ENCODE data around the gene BPHL. TPM values are rescaled to one million over a fixed set of nuclear protein-coding genes. Genes with fewer than 3 reads are reported as not detected.
A peak's percentile ranks its signal among the peaks of the same experiment; 100 is the strongest.
"Not testable (repeated sequence)": the region's sequence is repeated elsewhere in the genome, so short reads cannot be mapped to it uniquely, and the experiment has no call there.

The BPHL gene
- total RNA-seq, 3 donors from 2014 or later: 3.5 to 6.1 (median 4.5) TPM

- not testable (repeated sequence) for H3K36me3 Mint-ChIP-seq (ENCODE audit: insufficient read depth); ATAC-seq; H3K4me3 Mint-ChIP-seq; H3K4me1 Mint-ChIP-seq (ENCODE audit: low read depth); H3K9me3 Mint-ChIP-seq; DNase-seq
- peaks cover 11% of the 10 kb centered on the region for H3K27me3 Mint-ChIP-seq (ENCODE audit: low read depth)
Measured at GRCh38 chr6:3171313-3172175, 53.0 kb downstream of the BPHL start.

GRCh38 chr6:3172789-3173188, 54.3 kb downstream of the BPHL start:
- not testable (repeated sequence) for H3K4me3 Mint-ChIP-seq; ATAC-seq; H3K27me3 Mint-ChIP-seq (ENCODE audit: low read depth); H3K36me3 Mint-ChIP-seq (ENCODE audit: insufficient read depth); DNase-seq; H3K9me3 Mint-ChIP-seq; H3K4me1 Mint-ChIP-seq (ENCODE audit: low read depth)

GRCh38 chr6:3173636-3174089, 55.2 kb downstream of the BPHL start:
- not testable (repeated sequence) for H3K9me3 Mint-ChIP-seq; ATAC-seq; H3K4me1 Mint-ChIP-seq (ENCODE audit: low read depth); DNase-seq; H3K36me3 Mint-ChIP-seq (ENCODE audit: insufficient read depth); H3K4me3 Mint-ChIP-seq; H3K27me3 Mint-ChIP-seq (ENCODE audit: low read depth)

- no peak for DNase-seq
- no peaks in the 10 kb centered on the region for H3K9me3 Mint-ChIP-seq
- no peak for ATAC-seq
Measured at GRCh38 chr6:3175715-3176402, 57.3 kb downstream of the BPHL start.

GRCh38 chr6:3176562-3177355, 58.2 kb downstream of the BPHL start:
- peak; percentile 77 to 90 for ATAC-seq
- DNase-seq: peak; percentile 44
- H3K27me3 Mint-ChIP-seq (ENCODE audit: low read depth): peaks cover 5% of the 10 kb centered on the region
- no peaks in the 10 kb centered on the region for H3K36me3 Mint-ChIP-seq (ENCODE audit: insufficient read depth)
- no peaks in the 10 kb centered on the region for H3K9me3 Mint-ChIP-seq
- H3K4me3 Mint-ChIP-seq: no peak overlapping the region
- H3K4me1 Mint-ChIP-seq (ENCODE audit: low read depth): peaks cover 4% of the 10 kb centered on the region

More at GRCh38 chr6:3175715-3176402, 57.3 kb downstream of the BPHL start:
- no peaks in the 10 kb centered on the region for H3K36me3 Mint-ChIP-seq (ENCODE audit: insufficient read depth)
- H3K27me3 Mint-ChIP-seq (ENCODE audit: low read depth): peaks cover 5% of the 10 kb centered on the region
- H3K4me1 Mint-ChIP-seq (ENCODE audit: low read depth): peaks cover 4% of the 10 kb centered on the region
- H3K4me3 Mint-ChIP-seq: no peak overlapping the region

GRCh38 chr6:3178666-3179065, 60.2 kb downstream of the BPHL start:
- ATAC-seq; H3K36me3 Mint-ChIP-seq (ENCODE audit: insufficient read depth); H3K27me3 Mint-ChIP-seq (ENCODE audit: low read depth); H3K4me1 Mint-ChIP-seq (ENCODE audit: low read depth); DNase-seq; H3K4me3 Mint-ChIP-seq; H3K9me3 Mint-ChIP-seq: not testable (repeated sequence)

- H3K4me1 Mint-ChIP-seq (ENCODE audit: low read depth); H3K27me3 Mint-ChIP-seq (ENCODE audit: low read depth); H3K9me3 Mint-ChIP-seq; H3K36me3 Mint-ChIP-seq (ENCODE audit: insufficient read depth); ATAC-seq; DNase-seq: not testable (repeated sequence)
- H3K4me3 Mint-ChIP-seq: peak overlapping the region; percentile 64
Measured at GRCh38 chr6:3179945-3180344, 61.4 kb downstream of the BPHL start.

- Mint-ChIP-seq H3K4me3 (no peak overlapping the region), H3K27me3 (ENCODE audit: low read depth) (peaks cover 13% of the 10 kb centered on the region), H3K36me3 (ENCODE audit: insufficient read depth) (no peaks in the 10 kb centered on the region), H3K9me3 (no peaks in the 10 kb centered on the region), H3K4me1 (ENCODE audit: low read depth) (peaks cover 4% of the 10 kb centered on the region)
- DNase-seq (no peak), ATAC-seq (no peak)
Measured at GRCh38 chr6:3181105-3181504, 62.6 kb downstream of the BPHL start.

GRCh38 chr6:3183066-3183465, 64.6 kb downstream of the BPHL start:
- DNase-seq (no peak), ATAC-seq (no peak)
- no peaks in the 10 kb centered on the region for H3K36me3 Mint-ChIP-seq (ENCODE audit: insufficient read depth)
- peaks cover 2% of the 10 kb centered on the region for H3K4me1 Mint-ChIP-seq (ENCODE audit: low read depth)
- H3K27me3 Mint-ChIP-seq (ENCODE audit: low read depth): peaks cover 19% of the 10 kb centered on the region
- no peaks in the 10 kb centered on the region for H3K9me3 Mint-ChIP-seq
- no peak overlapping the region for H3K4me3 Mint-ChIP-seq

GRCh38 chr6:3186974-3187382, 68.5 kb downstream of the BPHL start:
- ATAC-seq (no peak), DNase-seq (no peak)
- Mint-ChIP-seq H3K4me1 (ENCODE audit: low read depth) (no peaks in the 10 kb centered on the region), H3K36me3 (ENCODE audit: insufficient read depth) (no peaks in the 10 kb centered on the region), H3K27me3 (ENCODE audit: low read depth) (peaks cover 19% of the 10 kb centered on the region), H3K9me3 (no peaks in the 10 kb centered on the region), H3K4me3 (no peak overlapping the region)

- Mint-ChIP-seq H3K9me3 (no peaks in the 10 kb centered on the region), H3K4me3 (no peak overlapping the region), H3K36me3 (ENCODE audit: insufficient read depth) (no peaks in the 10 kb centered on the region), H3K4me1 (ENCODE audit: low read depth) (no peaks in the 10 kb centered on the region), H3K27me3 (ENCODE audit: low read depth) (peaks cover 19% of the 10 kb centered on the region)
- ATAC-seq (no peak), DNase-seq (no peak)
Measured at GRCh38 chr6:3188262-3188661, 69.8 kb downstream of the BPHL start.

GRCh38 chr6:3189192-3189591, 70.7 kb downstream of the BPHL start:
- not testable (repeated sequence) for ATAC-seq; H3K4me3 Mint-ChIP-seq; H3K9me3 Mint-ChIP-seq; H3K36me3 Mint-ChIP-seq (ENCODE audit: insufficient read depth); DNase-seq; H3K4me1 Mint-ChIP-seq (ENCODE audit: low read depth)
- H3K27me3 Mint-ChIP-seq (ENCODE audit: low read depth): peaks cover 19% of the 10 kb centered on the region

GRCh38 chr6:3190056-3190455, 71.5 kb downstream of the BPHL start:
- Mint-ChIP-seq H3K9me3 (no peaks in the 10 kb centered on the region), H3K4me3 (no peak overlapping the region), H3K36me3 (ENCODE audit: insufficient read depth) (no peaks in the 10 kb centered on the region), H3K27me3 (ENCODE audit: low read depth) (peaks cover 12% of the 10 kb centered on the region), H3K4me1 (ENCODE audit: low read depth) (no peaks in the 10 kb centered on the region)
- ATAC-seq (no peak), DNase-seq (no peak)

GRCh38 chr6:3190779-3191178, 72.3 kb downstream of the BPHL start:
- H3K4me1 Mint-ChIP-seq (ENCODE audit: low read depth): no peaks in the 10 kb centered on the region

More at GRCh38 chr6:3190779-3191178, 72.3 kb downstream of the BPHL start:
- no peak for ATAC-seq
- no peaks in the 10 kb centered on the region for H3K9me3 Mint-ChIP-seq
- H3K4me3 Mint-ChIP-seq: no peak overlapping the region
- peaks cover 9% of the 10 kb centered on the region for H3K27me3 Mint-ChIP-seq (ENCODE audit: low read depth)
- no peaks in the 10 kb centered on the region for H3K36me3 Mint-ChIP-seq (ENCODE audit: insufficient read depth)
- no peak for DNase-seq

Measured in activated T-cell treated with anti-CD3 and anti-CD28 coated beads, Interleukin-2, amount 50 U/mL, for 4 hours (primary cell).